K562 (cell line): ENCODE measurements around the gene PRSS22.

ENCODE experiments used
- FOSL1 ChIP-seq: fragments of 200-800 bp; sonication (Bioruptor generic); conservative IDR thresholded peaks from 2 replicates; pipeline ENCODE4 v1.6.1; 2016; ENCODE audit warnings: missing genetic modification characterization, missing compliant biosample characterization
- HIVEP1 ChIP-seq: fragments of 250-450 bp; sonication (Bioruptor Pico); IDR thresholded peaks from 2 replicates; pipeline ENCODE4 v1.4.0; 2020; ENCODE audit warnings: mild to moderate bottlenecking
- KLF1 ChIP-seq: fragments of 450-650 bp; IDR thresholded peaks from 2 replicates; pipeline ENCODE4 v1.6.1; 2016; ENCODE audit warnings: missing genetic modification characterization, missing compliant biosample characterization
- MEF2D ChIP-seq: conservative IDR thresholded peaks from 2 replicates; pipeline ENCODE4 v1.6.1; 2016; ENCODE audit warnings: low read depth, missing genetic modification characterization, missing compliant biosample characterization
- U2AF1 ChIP-seq: fragments of 200-400 bp; formaldehyde crosslinking; optimal IDR thresholded peaks from 2 replicates; pipeline ENCODE3; 2017; ENCODE audit warnings: mild to moderate bottlenecking, low read depth, low read length, moderate library complexity
- ZNF780A ChIP-seq: fragments of 250-450 bp; sonication (Bioruptor Pico); IDR thresholded peaks from 2 replicates; pipeline ENCODE4 v1.5.0; 2021; ENCODE audit warnings: mild to moderate bottlenecking
- TF ChIP-seq, protein P1 (sequence below), 3 experiments: IDR thresholded peaks in 2 of 3; conservative IDR thresholded peaks in 1 of 3; 2 replicates each; pipeline ENCODE4 v1.5.1; 2011 to 2012; ENCODE audit warnings: low read length in 3 of 3, mild to moderate bottlenecking in 3 of 3, control low read depth in 2 of 3, improper control_type of control experiment in 1 of 3, inconsistent platforms in 1 of 3, low read depth in 1 of 3, mixed read lengths in 1 of 3, moderate library complexity in 1 of 3; ENCODE audit not compliant: insufficient read depth in 2 of 3

DNA sequence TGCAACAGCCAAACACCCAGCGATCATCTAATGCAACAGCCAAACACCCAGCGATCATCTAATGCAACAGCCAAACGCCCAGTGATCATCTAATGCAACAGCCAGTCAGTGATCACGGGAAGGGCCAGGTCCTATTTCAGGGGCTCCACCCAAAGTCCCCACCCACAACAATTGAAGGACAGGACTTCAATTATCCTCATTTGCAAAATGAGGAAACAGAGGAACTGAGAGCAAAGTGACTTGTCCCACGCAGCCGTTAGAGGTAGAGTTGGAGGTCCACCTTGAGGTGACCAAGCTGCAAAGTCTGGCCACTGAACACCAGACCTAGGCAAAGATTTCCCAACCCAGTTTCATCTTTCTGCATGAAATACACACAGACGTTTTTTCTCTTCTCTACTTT lies 24.2 kb downstream of the PRSS22 start:
- TF ChIP-seq MEF2D (tag) (no peak), ZNF780A (CRISPR knock-in tag) (no peak), FOSL1 (tag) (no peak), HIVEP1 (CRISPR knock-in tag) (no peak), U2AF1 (no peak), KLF1 (tag) (no peak)
- TF ChIP-seq, protein P1, sequence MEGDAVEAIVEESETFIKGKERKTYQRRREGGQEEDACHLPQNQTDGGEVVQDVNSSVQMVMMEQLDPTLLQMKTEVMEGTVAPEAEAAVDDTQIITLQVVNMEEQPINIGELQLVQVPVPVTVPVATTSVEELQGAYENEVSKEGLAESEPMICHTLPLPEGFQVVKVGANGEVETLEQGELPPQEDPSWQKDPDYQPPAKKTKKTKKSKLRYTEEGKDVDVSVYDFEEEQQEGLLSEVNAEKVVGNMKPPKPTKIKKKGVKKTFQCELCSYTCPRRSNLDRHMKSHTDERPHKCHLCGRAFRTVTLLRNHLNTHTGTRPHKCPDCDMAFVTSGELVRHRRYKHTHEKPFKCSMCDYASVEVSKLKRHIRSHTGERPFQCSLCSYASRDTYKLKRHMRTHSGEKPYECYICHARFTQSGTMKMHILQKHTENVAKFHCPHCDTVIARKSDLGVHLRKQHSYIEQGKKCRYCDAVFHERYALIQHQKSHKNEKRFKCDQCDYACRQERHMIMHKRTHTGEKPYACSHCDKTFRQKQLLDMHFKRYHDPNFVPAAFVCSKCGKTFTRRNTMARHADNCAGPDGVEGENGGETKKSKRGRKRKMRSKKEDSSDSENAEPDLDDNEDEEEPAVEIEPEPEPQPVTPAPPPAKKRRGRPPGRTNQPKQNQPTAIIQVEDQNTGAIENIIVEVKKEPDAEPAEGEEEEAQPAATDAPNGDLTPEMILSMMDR (IDR thresholded peaks at IDR 0.05 in 2 of 3, conservative IDR thresholded peaks at IDR 0.05 in 1 of 3; ENCODE audit: insufficient read depth in 2 of 3, low read depth in 1 of 3, low read length in 3 of 3), result peak in 1 of 3 experiments; percentile 33; a peak in 2 of 6 replicates
